ENCODE results near the gene MYO1G.

- TF ChIP-seq CTCF (IDR thresholded peaks at IDR 0.05): no peak
- TF ChIP-seq EZH2 (IDR thresholded peaks at IDR 0.05): no peak
- TF ChIP-seq EZH2phosphoT487 (IDR thresholded peaks at IDR 0.05): no peak
Measured at GRCh38 chr7:44994877-44995554, 16.2 kb upstream of the MYO1G start.

Data from neural progenitor cell (in vitro differentiated cells).